Heart left ventricle (tissue), 13 donors: Measurements from ENCODE around the gene KIR2DL1.
"Not testable (repeated sequence)": the region's sequence is repeated elsewhere in the genome, so short reads cannot be mapped to it uniquely, and the experiment has no call there.

Experiments used
- POLR2A ChIP-seq, 2 donors: fragments of 450-650 bp; IDR thresholded peaks; one replicate each; pipeline ENCODE4 v1.6.1; 2017; ENCODE audit warnings: antibody characterized with exemption in 2 of 2, mild to moderate bottlenecking in 2 of 2, moderate library complexity in 2 of 2
- TF ChIP-seq, protein P1 (sequence below), 12 donors: fragments of 200-600 bp; sonication (generic) in 4 of 12; IDR thresholded peaks; one replicate each; pipeline versions ENCODE4 v1.5.0 to v1.8.0; 2018 to 2022; ENCODE audit warnings: antibody characterized with exemption in 12 of 12, mild to moderate bottlenecking in 5 of 12
- donor health status: ischemic (EF 13 %, LVEDD 7.1; RV severe dilation, severe dysfunction).
- donor health status: DM: no; HTN: yes; CAD: no.
- donor health status: DM: no; HTN: no; CAD: no.
- donor health status: ischemic (EF 25% LVEDD 6.9; RV normal size, moderate dysfunction).
- donor health status: ischemic (EF 25% LVEDD 5.7; RV mildly dilated, moderate dysfunction).
- donor health status: ischemic (EF 35%, LVEDD 5.7; RV mildly dilated, moderate dysfunction).
- donor health status: nonischemic (EF 11% LVEDD 7.7; RV severe dilation, severe dysfunction).
- donor health status: DM: yes; HTN: yes; CAD: no.
- donor health status: PGD.
- donor health status: ischemic (EF 29% LVEDD 5.4; RV normal size, mild dysfunction).
- donor health status: nonischemic (EF 23%, LVEDD 6.1; RV moderate dilation, normal function).

DNA sequence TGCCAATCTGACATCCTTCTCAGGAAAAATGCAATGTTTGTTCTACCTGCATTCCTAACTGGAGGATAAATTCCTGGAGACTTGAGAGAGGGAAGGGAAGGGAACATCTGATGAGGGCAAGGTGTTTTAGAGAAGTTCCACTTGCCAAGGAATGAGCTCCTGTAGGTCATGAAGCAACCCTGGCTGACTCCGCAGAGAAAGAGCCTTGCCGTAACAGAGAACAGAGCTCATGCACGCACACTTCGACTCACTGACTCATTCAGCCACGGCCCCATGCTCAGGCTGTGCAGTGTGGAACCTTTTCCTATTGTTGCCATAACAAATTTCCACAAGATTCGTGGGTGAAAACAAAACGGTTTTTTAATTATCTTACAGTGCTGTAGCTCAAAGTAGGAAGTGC, 9.3 kb downstream of the KIR2DL1 start:
- TF ChIP-seq, protein P1, sequence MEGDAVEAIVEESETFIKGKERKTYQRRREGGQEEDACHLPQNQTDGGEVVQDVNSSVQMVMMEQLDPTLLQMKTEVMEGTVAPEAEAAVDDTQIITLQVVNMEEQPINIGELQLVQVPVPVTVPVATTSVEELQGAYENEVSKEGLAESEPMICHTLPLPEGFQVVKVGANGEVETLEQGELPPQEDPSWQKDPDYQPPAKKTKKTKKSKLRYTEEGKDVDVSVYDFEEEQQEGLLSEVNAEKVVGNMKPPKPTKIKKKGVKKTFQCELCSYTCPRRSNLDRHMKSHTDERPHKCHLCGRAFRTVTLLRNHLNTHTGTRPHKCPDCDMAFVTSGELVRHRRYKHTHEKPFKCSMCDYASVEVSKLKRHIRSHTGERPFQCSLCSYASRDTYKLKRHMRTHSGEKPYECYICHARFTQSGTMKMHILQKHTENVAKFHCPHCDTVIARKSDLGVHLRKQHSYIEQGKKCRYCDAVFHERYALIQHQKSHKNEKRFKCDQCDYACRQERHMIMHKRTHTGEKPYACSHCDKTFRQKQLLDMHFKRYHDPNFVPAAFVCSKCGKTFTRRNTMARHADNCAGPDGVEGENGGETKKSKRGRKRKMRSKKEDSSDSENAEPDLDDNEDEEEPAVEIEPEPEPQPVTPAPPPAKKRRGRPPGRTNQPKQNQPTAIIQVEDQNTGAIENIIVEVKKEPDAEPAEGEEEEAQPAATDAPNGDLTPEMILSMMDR (IDR thresholded peaks at IDR 0.05): not testable (repeated sequence)
- TF ChIP-seq POLR2A (IDR thresholded peaks at IDR 0.05): not testable (repeated sequence)
